Measurements from ENCODE around the gene PDIA5. TPM values are rescaled to one million over a fixed set of nuclear protein-coding genes. Genes with fewer than 3 reads are reported as not detected.

Gene PDIA5
- total RNA-seq, 1 donor from 2014 or later: 29.3 TPM

GRCh38 chr3:123156276-123156995 lies 89.6 kb downstream of the PDIA5 start:
- H3K4me1 ChIP-seq: peaks cover 28% of the 10 kb centered on the region
- no peak for ATAC-seq
- no peaks in the 10 kb centered on the region for H3K9me3 ChIP-seq
- no peak for DNase-seq
- no peak for TF ChIP-seq CTCF (IDR thresholded peaks at IDR 0.05)
- no peak overlapping the region for H3K27ac ChIP-seq
- H3K4me3 ChIP-seq: no peak overlapping the region
- peaks cover 55% of the 10 kb centered on the region for H3K36me3 ChIP-seq
- intact Hi-C loops (cut with DNase I): no loop called here
- H3K27me3 ChIP-seq (ENCODE audit: low read depth): no peaks in the 10 kb centered on the region

GRCh38 chr3:123157209-123157597 lies 90.4 kb downstream of the PDIA5 start:
- Histone ChIP-seq H3K27ac (no peak overlapping the region), H3K4me1 (peaks cover 28% of the 10 kb centered on the region), H3K36me3 (peaks cover 62% of the 10 kb centered on the region), H3K27me3 (ENCODE audit: low read depth) (no peaks in the 10 kb centered on the region), H3K9me3 (no peaks in the 10 kb centered on the region), H3K4me3 (no peak overlapping the region)
- no peak for TF ChIP-seq CTCF (IDR thresholded peaks at IDR 0.05)
- intact Hi-C loops (cut with DNase I): no loop called here
- DNase-seq (no peak), ATAC-seq (peak; percentile 25 to 48)

GRCh38 chr3:123157598-123158287 lies 90.9 kb downstream of the PDIA5 start:
- TF ChIP-seq CTCF (IDR thresholded peaks at IDR 0.05): no peak
- Histone ChIP-seq H3K27ac (no peak overlapping the region), H3K4me1 (peaks cover 28% of the 10 kb centered on the region), H3K4me3 (no peak overlapping the region), H3K27me3 (ENCODE audit: low read depth) (no peaks in the 10 kb centered on the region), H3K36me3 (peaks cover 67% of the 10 kb centered on the region), H3K9me3 (no peaks in the 10 kb centered on the region)
- peak; percentile 17 to 73 for ATAC-seq
- no peak for DNase-seq
- intact Hi-C loops (cut with DNase I): no loop called here

- Histone ChIP-seq H3K4me1 (peaks cover 27% of the 10 kb centered on the region), H3K27ac (no peak overlapping the region), H3K4me3 (no peak overlapping the region), H3K36me3 (peaks cover 72% of the 10 kb centered on the region), H3K9me3 (no peaks in the 10 kb centered on the region), H3K27me3 (ENCODE audit: low read depth) (no peaks in the 10 kb centered on the region)
- no peak for ATAC-seq
- DNase-seq: no peak
- intact Hi-C loops (cut with DNase I): no loop called here
- TF ChIP-seq CTCF (IDR thresholded peaks at IDR 0.05): no peak
Observed at GRCh38 chr3:123158330-123158729, 91.5 kb downstream of the PDIA5 start.

GRCh38 chr3:123158899-123159390 lies 92.1 kb downstream of the PDIA5 start:
- DNase-seq (no peak), ATAC-seq (no peak)
- intact Hi-C loops (cut with DNase I): no loop called here
- Histone ChIP-seq H3K4me3 (no peak overlapping the region), H3K27ac (no peak overlapping the region), H3K36me3 (peaks cover 73% of the 10 kb centered on the region), H3K27me3 (ENCODE audit: low read depth) (no peaks in the 10 kb centered on the region), H3K4me1 (peaks cover 21% of the 10 kb centered on the region), H3K9me3 (no peaks in the 10 kb centered on the region)
- no peak for TF ChIP-seq CTCF (IDR thresholded peaks at IDR 0.05)
